Transverse colon (tissue), 4 donors: Measurements from ENCODE around the gene RRP7A.
"Not testable (repeated sequence)": the region's sequence is repeated elsewhere in the genome, so short reads cannot be mapped to it uniquely, and the experiment has no call there.

ENCODE experiments used
- POLR2AphosphoS5 ChIP-seq, 3 donors: sonication (generic); formaldehyde crosslinking; IDR thresholded peaks; one replicate each; pipeline ENCODE4 v1.6.1; 2016; ENCODE audit warnings: antibody characterized with exemption in 3 of 3
- TF ChIP-seq, protein P1 (sequence below), 5 experiments: fragments of 200-600 bp in 3 of 5; fragments of 450-650 bp in 2 of 5; sonication (generic) in 3 of 5; IDR thresholded peaks; 1 replicate in 2 of 5; 2 replicates in 3 of 5; pipeline ENCODE4 v1.5.1; 2016 to 2017; ENCODE audit warnings: antibody characterized with exemption in 5 of 5, inconsistent platforms in 3 of 5, mild to moderate bottlenecking in 2 of 5, moderate library complexity in 1 of 5

DNA sequence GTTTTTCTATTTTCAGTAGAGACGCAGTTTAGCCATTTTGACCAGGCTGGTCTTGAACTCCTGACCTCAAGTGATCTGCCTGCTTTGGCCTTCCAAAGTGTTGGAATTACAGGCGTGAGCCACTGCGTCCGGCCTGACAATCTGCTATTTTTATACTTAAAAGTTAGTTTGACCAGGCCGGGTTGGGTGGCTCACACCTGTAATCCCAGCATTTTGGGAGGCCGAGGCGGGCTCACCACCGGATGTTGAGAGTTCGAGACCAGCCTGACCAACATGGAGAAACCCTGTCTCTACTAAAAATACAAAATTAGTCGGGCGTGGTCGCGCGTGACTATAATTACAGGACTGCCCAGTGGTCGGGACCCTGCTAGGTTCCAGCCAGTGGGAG lies 19.8 kb downstream of the RRP7A start:
- TF ChIP-seq, protein P1, sequence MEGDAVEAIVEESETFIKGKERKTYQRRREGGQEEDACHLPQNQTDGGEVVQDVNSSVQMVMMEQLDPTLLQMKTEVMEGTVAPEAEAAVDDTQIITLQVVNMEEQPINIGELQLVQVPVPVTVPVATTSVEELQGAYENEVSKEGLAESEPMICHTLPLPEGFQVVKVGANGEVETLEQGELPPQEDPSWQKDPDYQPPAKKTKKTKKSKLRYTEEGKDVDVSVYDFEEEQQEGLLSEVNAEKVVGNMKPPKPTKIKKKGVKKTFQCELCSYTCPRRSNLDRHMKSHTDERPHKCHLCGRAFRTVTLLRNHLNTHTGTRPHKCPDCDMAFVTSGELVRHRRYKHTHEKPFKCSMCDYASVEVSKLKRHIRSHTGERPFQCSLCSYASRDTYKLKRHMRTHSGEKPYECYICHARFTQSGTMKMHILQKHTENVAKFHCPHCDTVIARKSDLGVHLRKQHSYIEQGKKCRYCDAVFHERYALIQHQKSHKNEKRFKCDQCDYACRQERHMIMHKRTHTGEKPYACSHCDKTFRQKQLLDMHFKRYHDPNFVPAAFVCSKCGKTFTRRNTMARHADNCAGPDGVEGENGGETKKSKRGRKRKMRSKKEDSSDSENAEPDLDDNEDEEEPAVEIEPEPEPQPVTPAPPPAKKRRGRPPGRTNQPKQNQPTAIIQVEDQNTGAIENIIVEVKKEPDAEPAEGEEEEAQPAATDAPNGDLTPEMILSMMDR (IDR thresholded peaks at IDR 0.05), result not testable (repeated sequence)
- not testable (repeated sequence) for TF ChIP-seq POLR2AphosphoS5 (IDR thresholded peaks at IDR 0.05)
